HG03460 (cell line): ENCODE results near the gene MX1.
"Not testable (repeated sequence)": the region's sequence is repeated elsewhere in the genome, so short reads cannot be mapped to it uniquely, and the experiment has no call there.

ENCODE experiments used
- ATAC-seq: cut with Tn5 transposase; IDR thresholded peaks from one replicate; pipeline ENCODE4 v1.9.1; 2021; ENCODE audit not compliant: unreplicated experiment

MX1 gene

DNA sequence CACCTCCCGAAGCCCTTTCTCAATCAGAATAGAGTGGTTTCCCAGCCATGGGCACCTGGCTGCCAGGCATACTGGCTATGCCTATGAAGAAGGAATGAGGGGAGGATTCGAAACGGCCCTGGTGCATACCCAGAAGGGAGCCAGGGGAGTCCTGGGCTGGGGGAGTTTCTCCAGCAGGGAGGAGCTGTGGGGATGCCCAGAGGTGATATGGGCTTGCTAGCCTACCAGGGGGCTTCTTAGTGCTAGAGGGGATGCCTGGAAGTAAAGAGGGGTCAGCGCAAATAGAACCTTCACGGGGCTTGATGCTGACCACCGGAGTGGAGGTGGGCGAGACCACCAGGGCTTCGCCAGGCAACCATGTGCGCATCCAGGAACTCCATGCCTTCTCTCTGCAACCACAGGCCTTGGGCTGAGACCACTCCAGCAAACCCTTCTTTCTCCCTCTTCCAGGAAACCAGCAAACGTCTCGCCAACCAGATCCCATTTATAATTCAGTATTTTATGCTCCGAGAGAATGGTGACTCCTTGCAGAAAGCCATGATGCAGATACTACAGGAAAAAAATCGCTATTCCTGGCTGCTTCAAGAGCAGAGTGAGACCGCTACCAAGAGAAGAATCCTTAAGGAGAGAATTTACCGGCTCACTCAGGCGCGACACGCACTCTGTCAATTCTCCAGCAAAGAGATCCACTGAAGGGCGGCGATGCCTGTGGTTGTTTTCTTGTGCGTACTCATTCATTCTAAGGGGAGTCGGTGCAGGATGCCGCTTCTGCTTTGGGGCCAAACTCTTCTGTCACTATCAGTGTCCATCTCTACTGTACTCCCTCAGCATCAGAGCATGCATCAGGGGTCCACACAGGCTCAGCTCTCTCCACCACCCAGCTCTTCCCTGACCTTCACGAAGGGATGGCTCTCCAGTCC, 18.2 kb upstream of the MX1 start:
- ATAC-seq: no peak

DNA sequence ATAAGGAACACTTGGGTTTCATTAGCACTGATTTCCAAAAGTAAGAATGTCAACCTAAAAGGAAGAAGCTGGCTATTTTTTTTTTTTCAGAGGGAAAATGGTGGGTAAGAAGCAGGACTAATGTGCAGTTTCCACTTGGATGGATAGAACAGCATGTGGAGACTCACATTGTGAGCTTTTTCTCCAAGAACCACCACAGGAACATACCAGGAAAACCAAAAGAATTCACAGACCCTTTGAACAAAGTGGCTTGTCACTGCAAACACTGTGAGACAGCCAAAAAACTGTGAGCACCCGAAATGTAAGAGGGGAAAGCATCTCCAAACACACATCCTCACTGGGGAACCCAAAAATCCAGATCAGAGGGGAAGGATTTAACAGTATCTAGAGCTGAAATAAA, 15.7 kb upstream of the MX1 start:
- no peak for ATAC-seq

DNA sequence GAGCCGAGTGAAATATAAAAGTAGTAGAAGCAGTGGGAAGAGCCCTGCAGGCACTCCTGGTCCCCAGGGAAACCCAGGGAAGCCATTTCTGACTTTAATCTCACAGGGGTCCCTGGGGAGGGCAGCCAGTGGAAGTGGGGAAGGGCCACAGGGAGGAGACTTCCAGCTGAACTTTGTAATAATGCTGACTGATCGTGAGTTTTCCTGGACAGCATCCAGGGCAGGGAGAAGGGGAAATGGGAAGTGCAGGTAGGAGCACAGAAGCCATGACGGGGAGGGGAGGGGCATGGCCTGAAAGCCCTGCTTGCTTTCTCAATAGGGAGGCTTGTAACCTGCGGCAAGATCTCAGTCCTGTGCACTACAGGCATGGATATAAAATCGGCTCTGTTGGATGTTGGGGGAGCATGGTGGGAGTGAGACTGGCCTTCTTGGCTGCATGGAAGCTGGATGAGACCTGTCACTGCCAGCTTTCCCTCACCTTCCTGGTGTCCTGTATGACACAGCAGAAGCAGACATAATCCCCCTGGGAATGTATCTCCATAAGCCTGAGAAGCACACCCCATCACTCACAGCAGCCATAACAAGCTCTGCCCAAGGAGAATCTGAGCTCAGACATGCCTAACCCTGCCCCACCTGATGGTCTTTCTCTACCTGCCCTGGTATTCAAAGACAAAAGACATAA, 15.1 kb upstream of the MX1 start:
- ATAC-seq: no peak

DNA sequence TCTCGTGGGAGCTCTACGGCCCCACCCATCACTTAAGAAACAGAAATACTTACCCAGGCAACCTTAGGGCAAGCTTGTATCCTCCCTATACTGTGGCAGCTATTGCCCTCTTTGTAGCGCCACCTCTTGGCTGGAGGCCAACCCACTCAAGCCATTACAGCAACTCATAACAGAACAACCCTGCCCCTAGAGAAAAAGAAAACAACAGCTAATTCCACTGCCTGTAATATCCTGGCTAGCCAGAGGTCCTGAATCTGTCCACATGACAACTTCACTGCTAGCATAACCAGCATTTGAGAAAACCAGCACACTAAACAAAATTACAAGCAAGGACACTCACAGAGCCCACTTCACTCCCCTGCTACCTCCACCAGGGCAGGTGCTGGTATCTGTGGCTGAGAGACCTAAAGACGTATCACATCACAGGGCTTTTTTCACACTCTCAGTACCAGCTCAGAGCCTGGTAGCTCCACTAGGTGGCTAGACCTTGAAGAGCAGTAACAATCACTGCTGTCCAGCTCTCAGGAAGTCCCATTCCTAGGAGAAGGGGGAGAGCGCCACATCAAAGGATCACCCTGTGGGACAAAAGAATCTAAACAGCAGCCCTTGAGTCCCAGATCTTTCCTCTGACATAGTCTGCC, 14.5 kb upstream of the MX1 start:
- no peak for ATAC-seq

DNA sequence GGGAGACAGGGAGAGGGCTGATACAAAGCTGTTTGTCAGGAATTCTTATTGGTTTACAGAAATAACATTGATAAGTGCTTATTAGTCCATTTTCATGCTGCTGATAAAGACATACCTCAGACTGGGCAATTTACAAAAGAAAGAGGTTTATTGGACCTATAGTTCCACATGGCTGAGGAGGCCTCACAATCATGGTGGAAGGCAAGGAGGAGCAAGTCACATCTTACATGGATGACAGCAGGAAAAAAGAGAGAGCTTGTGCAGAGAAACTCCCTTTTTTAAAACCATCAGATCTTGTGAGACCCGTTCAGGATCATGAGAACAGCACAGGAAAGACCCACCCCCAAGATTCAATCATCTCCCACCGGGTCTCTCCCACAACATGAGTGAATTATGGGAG, 8.5 kb upstream of the MX1 start:
- not testable (repeated sequence) for ATAC-seq

DNA sequence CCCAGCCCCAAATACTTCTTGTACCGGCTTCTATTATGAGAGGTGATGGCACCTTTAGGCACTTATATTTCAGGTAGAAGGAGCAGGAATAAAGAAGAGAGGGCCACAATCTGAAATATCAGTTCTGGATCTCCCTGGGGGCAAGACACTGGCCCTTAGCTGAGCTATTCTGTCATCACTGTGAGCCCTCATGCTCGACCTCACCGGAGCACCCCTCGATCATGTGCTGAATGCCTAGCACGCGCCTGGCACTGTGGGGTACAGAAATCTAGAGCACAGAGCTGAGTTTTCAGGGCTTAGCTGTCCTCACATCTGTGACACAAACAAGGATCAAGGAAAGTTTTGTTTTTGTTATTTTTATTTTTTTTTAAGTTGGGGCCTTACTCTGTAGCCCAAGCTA, 7.6 kb upstream of the MX1 start:
- no peak for ATAC-seq

DNA sequence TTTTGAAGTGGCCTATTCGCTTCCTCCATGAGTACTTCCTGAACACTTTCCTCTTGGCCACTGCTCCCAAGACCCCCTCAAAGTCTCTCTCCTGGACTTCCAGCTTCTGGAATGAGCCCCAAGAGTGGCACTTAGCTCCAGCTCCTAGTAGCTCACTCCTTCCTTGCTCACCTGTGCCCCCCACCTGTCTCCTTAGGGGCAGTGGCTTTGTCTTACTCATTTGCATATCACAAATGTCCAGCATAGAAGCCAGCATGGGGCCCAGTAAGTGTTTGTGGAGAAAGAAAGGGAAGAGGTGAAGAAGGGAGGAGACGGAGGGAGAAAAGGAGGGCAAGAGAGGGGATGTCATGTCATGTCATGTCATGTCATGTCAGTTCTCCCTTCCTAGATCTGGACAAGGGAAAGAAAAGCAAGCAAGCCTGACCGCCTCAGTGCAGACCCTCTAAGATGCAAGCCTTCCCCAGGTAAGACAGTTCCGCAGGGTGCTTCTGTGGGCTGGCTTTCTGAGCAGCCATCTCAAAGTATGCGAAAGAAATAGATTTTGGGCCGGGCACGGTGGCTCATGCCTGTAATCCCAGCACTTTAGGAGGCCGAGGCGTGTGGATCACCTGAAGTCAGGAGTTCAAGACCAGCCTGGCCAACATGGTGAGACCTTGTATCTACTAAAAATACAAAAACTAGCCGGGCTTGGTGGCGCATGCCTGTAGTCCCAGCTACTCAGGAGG, 6.9 kb upstream of the MX1 start:
- ATAC-seq: no peak

DNA sequence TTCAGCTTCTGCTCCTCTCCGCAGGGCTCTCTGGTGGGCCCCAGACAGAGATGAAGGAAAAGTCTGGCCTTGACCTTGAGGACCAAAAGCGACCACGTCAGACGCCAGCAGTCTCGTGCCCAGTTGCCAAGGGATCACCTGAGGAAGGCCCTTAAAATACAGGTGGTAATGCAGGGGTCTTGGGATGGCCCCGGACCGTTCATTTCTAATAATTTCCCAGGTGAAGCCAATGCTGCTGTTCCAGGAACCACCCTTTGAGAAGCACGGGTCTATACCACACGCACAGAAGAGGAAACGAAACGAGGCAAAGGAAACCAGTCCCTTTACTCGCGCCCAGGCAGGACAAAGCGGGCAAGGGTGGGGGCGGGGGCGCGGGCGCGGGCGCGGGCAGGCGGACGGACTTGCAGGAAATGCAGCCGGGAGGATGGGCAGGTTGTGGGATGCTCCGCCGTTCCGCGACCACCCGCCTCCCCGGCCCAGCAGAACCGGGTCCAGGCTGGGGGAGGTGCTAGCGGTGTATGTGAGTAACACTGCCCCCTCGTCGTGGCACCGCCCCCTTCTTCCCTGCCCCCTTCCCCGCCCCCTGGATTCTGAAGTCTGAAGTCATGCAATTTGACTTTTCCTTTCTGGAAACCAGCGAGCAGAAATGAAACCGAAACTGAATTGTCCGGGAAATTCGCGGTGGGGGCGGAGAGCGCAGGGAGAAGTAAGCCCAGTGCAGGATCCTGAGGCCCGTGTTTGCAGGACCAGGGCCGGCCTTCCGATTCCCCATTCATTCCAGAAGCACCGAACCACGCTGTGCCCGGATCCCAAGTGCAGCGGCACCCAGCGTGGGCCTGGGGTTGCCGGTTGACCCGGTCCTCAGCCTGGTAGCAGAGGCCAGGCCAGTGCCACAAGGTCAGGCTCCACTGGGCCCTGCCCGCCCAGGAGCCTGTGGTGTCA, 5.8 kb upstream of the MX1 start:
- ATAC-seq: peak; percentile 81

DNA sequence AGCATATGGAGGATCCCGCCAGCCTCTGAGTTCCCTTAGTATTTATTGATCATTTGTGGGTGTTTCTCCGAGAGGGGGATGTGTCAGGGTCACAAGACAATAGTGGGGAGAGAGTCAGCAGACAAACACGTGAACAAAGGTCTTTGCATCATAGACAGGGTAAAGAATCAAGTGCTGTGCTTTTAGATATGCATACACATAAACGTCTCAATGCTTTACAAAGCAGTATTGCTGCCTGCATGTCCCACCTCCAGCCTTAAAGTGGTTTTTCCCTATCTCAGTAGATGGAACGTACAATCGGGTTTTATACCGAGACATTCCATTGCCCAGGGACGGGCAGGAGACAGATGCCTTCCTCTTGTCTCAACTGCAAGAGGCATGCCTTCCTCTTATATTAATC, 5.0 kb upstream of the MX1 start:
- ATAC-seq: not testable (repeated sequence)

DNA sequence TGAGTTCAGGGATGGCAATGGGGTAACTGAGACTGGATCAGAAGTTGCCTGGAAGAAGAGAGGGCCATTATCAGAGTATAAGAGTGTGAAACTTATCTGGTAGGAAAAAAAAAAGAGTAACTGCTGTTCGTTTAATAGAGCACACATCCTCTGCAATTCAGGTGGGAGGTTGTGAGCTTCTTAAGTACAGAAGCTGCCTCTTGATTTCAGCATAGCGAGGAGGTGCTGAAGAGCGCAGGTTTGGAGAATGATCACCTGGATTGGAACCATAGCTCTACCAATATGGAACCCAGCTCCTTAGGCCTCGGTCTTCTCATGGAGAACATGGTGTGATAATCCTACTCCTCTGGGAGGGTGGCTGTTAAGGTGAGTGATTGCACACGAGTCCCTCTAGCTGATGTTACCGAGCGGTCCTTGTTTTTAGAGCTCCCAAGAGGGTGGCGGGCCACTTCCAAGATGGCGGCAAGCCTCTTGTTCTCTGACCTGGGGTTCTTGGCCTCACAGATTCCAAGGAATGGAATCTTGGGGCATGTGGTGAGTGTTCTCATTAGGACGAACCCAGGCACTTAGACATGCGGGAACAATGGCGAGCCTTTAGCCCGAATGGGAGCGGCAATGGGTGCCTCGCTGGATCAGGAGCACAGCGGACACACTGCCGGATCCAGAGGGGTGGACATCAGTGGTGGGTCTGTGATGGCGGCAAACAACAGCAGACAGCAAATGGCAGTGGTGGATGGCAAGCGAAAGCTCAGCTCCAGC, 3.3 kb upstream of the MX1 start:
- no peak for ATAC-seq

DNA sequence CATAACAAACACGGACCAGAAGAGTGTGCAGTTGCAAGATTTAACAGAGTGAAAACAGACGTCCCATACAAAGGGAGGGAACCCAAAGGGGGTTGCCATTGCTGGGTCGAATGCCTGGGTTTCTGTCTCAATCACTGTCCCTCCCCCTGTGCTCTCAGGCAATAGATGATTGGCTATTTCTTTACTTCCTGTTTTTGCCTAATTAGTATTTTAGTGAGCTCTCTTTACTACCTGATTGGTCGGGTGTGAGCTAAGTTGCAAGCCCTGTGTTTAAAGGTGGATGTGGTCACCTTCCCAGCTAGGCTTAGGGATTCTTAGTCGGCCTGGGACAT, 2.8 kb upstream of the MX1 start:
- not testable (repeated sequence) for ATAC-seq

DNA sequence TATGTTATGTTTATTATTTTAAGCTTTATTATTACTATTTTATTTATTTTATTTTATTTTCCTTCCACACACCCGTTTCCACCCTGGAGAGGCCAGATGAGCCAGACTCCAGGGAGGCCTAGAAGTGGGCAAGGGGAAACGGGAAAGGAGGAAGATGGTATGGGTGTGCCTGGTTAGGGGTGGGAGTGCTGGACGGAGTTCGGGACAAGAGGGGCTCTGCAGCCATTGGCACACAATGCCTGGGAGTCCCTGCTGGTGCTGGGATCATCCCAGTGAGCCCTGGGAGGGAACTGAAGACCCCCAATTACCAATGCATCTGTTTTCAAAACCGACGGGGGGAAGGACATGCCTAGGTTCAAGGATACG, 468 bp upstream of the MX1 start:
- no peak for ATAC-seq

DNA sequence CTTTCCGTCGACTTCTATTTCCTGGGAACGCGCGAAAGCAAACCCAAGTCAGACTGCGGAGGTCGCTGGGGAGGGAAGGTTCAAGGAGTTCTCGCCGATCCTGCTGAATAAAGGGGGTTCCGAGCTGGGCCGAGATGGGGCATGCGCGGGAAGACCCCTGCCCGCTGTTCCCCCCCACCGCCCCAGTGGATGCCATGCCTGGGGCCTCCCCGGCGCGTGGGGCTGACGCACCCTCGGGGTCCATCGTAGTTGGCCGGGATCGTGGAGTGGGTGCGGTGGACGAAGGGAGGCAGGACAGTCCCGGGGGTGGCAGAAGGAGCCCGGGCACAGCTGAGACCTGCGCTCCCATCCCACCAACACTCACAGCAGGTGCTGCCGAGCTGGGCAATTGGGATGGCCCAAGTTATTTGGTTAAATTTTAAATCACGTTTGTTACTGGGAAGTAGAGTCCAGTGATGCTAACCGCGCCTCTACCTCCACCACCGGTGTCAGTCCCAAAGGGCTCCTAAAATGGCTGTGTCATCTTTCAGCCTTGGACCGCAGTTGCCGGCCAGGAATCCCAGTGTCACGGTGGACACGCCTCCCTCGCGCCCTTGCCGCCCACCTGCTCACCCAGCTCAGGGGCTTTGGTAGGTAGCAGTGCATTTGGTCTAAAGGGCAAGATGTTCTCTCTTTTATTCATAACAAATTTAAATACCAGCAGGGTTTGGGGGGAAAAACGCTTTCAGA, 801 bp downstream of the MX1 start:
- ATAC-seq: peak; percentile 5

DNA sequence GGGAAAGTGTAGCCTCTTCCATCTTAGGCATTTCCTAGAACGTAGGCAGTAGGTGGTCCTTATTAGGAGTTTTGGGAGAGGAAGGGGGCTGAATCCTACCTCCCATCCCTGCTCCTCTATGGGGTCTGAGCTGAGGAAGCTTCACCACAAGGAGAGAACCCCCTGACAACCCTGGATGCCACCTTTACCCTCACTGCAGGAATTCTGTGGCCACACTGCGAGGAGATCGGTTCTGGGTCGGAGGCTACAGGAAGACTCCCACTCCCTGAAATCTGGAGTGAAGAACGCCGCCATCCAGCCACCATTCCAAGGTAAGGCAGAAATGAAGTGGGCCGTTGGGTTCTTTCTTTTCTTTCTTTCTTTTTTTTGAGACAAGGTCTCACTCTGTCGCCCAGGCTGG, 1.5 kb downstream of the MX1 start:
- no peak for ATAC-seq

DNA sequence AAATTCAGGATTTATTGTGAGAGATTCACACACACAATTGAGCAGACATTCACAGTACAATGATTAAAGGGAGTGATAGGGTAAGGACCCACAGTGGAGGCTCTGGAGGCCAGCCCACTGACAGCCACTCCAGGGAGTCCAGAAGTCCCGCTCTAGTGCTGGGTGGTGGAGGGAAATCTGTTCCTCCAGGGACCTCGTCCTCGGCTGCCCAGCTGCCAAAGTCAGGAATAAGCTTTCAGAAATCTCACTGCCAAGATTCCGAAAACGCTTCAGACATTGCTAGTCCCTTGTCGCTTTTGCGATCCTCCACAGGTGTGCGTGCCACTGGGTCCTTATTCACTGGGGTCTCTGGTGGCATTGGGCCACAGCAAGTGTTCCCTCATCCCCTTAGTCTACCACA, 2.3 kb downstream of the MX1 start:
- no peak for ATAC-seq

DNA sequence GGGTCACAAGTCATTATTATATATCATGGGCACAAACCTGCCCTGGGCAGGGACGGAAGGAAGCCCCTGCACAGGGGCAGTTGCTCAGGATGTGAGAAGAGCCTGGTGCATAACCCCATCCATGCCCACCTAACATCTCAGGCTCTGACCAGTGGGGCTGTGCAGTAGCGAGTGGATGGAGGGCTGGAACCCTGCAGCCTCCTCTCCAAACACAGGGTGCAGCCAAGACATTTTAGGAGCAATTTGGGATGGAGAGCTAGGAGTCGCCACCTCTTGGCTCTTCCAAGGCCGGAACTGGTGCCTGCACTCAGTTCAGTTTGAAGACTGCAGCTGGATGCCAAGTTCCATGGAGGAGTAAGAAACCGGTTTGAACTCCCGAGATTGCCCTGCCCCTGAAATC, 2.8 kb downstream of the MX1 start:
- no peak for ATAC-seq

DNA sequence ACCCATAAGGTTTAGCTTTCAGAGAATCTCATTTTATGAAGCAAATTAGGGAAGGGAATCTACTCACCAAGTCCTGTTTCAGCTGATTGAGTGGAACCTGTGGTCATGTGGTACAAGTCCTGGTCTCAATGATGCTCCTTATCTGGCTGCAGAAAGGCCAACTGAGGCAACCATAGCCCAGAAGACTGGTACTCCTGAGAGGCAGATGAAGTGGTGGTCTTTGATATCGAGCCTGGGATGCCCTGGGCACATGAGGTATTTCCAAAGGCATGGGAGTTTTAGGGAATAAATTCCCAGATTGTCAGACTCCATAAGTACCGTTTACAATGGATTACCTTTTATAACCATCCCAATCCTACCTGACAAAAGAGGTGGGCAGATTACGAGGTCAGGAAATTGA, 3.3 kb downstream of the MX1 start:
- no peak for ATAC-seq

DNA sequence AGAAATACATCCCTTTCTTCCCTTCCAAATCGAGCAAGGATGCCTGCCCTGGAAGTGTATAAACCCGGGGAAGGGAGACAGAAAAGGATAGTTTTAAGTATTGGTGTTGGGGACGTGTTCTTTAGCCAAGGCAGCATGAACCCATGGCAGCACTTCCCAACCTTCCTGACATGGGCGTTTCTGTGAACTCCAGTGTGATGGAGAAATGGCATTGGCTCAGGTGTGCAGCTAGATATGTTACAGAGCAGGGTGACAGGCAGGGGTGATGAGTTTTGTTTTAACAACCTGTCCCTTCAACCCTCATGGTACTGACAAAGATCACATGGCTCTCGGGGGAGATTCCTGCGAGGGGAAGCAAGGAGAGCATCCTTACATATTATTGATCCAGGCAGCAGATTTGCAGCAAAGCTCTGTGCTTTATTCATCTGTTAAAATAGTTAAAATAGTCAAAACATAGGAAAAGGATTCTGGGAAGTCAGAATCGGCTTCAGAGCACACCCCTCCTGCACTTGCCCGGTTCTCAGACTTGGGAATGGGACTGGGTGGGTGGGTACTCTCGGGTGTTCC, 4.0 kb downstream of the MX1 start:
- no peak for ATAC-seq
